GM12878 (cell line): ENCODE data around the gene CRTC1. TPM values are rescaled to one million over a fixed set of nuclear protein-coding genes. Genes with fewer than 3 reads are reported as not detected.

Experiments used
- ATAC-seq: fragments of 200-7000 bp; cut with Tn5 transposase; 3 replicates; pipeline ENCODE4 v1.9.1; 2020; ENCODE audit warnings: mild to moderate bottlenecking, moderate library complexity
- BruUV-seq: library from RNA; stranded (reverse); fragments of 400-500 nt; replicated peaks from 2 replicates; lab custom pipeline; 2021; lab: Mats Ljungman, UMichigan
- CTCF ChIA-PET: fragments of 300-600 bp; sonication (Branson Sonifier 250); formaldehyde crosslinking; extraction: SDS; loops from one replicate; lab custom pipeline; 2021; ENCODE audit warnings: inconsistent platforms; lab: Yijun Ruan, JAX
- POLR2A ChIA-PET: fragments of 350-600 bp; formaldehyde crosslinking; extraction: SDS; loops from one replicate; lab custom pipeline; 2021; ENCODE audit warnings: inconsistent platforms; lab: Charles Lee
- RAD21 ChIA-PET: fragments of 300-600 bp; sonication (Branson Sonifier 250); formaldehyde crosslinking; loops from one replicate; lab custom pipeline; 2023; ENCODE audit warnings: antibody characterized with exemption; ENCODE audit not compliant: unreplicated experiment; lab: Charles Lee
- SMC1A ChIA-PET: fragments of 300-600 bp; sonication (Branson Sonifier 250); formaldehyde crosslinking; loops from one replicate; lab custom pipeline; 2023; ENCODE audit not compliant: unreplicated experiment, uncharacterized antibody; lab: Charles Lee
- DNase-seq: peaks from one replicate; pipeline ENCODE4 v3.0.0-alpha.2; 2011; ENCODE audit warnings: low read depth, low spot score
- FAIRE-seq: peaks from 3 replicates; lab custom pipeline; 2011; peaks lifted over from hg19 to GRCh38; lab: Jason Lieb, UNC
- H2AFZ ChIP-seq: 2 replicates; pipeline ENCODE4 v1.6.0; 2011; ENCODE audit warnings: low read depth, low read length, control low read depth; ENCODE audit not compliant: control insufficient read depth
- H3K27ac ChIP-seq: 2 replicates; pipeline ENCODE4 v1.5.1; 2011; ENCODE audit warnings: control low read depth; ENCODE audit not compliant: control insufficient read depth, insufficient read depth
- H3K27me3 ChIP-seq, 2 experiments: replicated peaks in 1 of 2; 2 replicates each; pipeline versions ENCODE4 v1.6.0 to v1.6.1; 2011; ENCODE audit warnings: low read length in 1 of 2; ENCODE audit not compliant: control insufficient read depth in 2 of 2, insufficient read depth in 2 of 2
- H3K36me3 ChIP-seq, 2 experiments: 2 replicates each; pipeline ENCODE4 v1.5.1; 2011; ENCODE audit warnings: low read length in 1 of 2; ENCODE audit not compliant: control insufficient read depth in 2 of 2, insufficient read depth in 2 of 2
- H3K4me1 ChIP-seq: 2 replicates; pipeline ENCODE4 v1.6.1; 2011; ENCODE audit warnings: mild to moderate bottlenecking, low read length, moderate library complexity, mixed read lengths; ENCODE audit not compliant: control insufficient read depth, insufficient read depth
- H3K4me2 ChIP-seq: 2 replicates; pipeline ENCODE4 v1.6.0; 2011; ENCODE audit warnings: control low read depth; ENCODE audit not compliant: control insufficient read depth, insufficient read depth
- H3K4me3 ChIP-seq: fragments of 200-600 bp; sonication (generic); 2 replicates; pipeline ENCODE4 v1.5.1; 2016
- H3K79me2 ChIP-seq: 2 replicates; pipeline ENCODE4 v1.6.0; 2011; ENCODE audit warnings: low read length; ENCODE audit not compliant: control insufficient read depth, insufficient read depth
- H3K9ac ChIP-seq: 2 replicates; pipeline ENCODE4 v1.8.0; 2011; ENCODE audit warnings: low read length, control low read depth, mixed read lengths; ENCODE audit not compliant: control insufficient read depth, insufficient read depth
- H3K9me3 ChIP-seq: replicated peaks from 3 replicates; pipeline ENCODE4 v1.5.1; 2011; ENCODE audit warnings: mild to moderate bottlenecking, low read length; ENCODE audit not compliant: control insufficient read depth, insufficient read depth
- H4K20me1 ChIP-seq: 2 replicates; pipeline ENCODE4 v1.6.0; 2011; ENCODE audit not compliant: control insufficient read depth, insufficient read depth
- BHLHE40 ChIP-seq, 2 experiments: fragments of 450-650 bp in 1 of 2; IDR thresholded peaks; 2 replicates each; pipeline ENCODE4 v1.6.1; 2011 to 2017; ENCODE audit warnings: low read depth in 2 of 2, borderline replicate concordance in 1 of 2, improper control_type of control experiment in 1 of 2, low read length in 1 of 2, mild to moderate bottlenecking in 1 of 2
- BRCA1 ChIP-seq: IDR thresholded peaks from 2 replicates; pipeline ENCODE4 v1.6.1; 2011; ENCODE audit warnings: low read depth, low read length, improper control_type of control experiment
- CEBPB ChIP-seq, 2 experiments: fragments of 150-350 bp in 1 of 2; IDR thresholded peaks; 2 replicates each; pipeline ENCODE4 v1.6.1; 2012 to 2014; ENCODE audit warnings: low read depth in 2 of 2, low read length in 2 of 2, borderline replicate concordance in 1 of 2, inconsistent platforms in 1 of 2
- CREM ChIP-seq: IDR thresholded peaks from 2 replicates; pipeline ENCODE4 v1.6.1; 2014; ENCODE audit warnings: antibody characterized with exemption, low read depth
- EGR1 ChIP-seq, 2 experiments: IDR thresholded peaks; 1 replicate in 1 of 2; 2 replicates in 1 of 2; pipeline ENCODE4 v1.6.1; 2011 to 2012; ENCODE audit warnings: low read depth in 2 of 2, low read length in 2 of 2, borderline replicate concordance in 1 of 2, mild to moderate bottlenecking in 1 of 2, moderate library complexity in 1 of 2
- NFXL1 ChIP-seq: fragments of 450-650 bp; IDR thresholded peaks from 2 replicates; pipeline ENCODE4 v1.6.1; 2017; ENCODE audit warnings: antibody characterized with exemption, mild to moderate bottlenecking, borderline replicate concordance
- NKRF ChIP-seq: fragments of 450-650 bp; conservative IDR thresholded peaks from 2 replicates; pipeline ENCODE4 v1.6.1; 2017; ENCODE audit warnings: mild to moderate bottlenecking, moderate library complexity
- PRDM15 ChIP-seq: fragments of 450-650 bp; formaldehyde crosslinking; IDR thresholded peaks from 2 replicates; pipeline ENCODE4 v1.4.0; 2020; ENCODE audit warnings: mild to moderate bottlenecking, moderate library complexity
- RELA ChIP-seq: fragments of 450-650 bp; IDR thresholded peaks from 2 replicates; pipeline ENCODE4 v1.8.0; 2014; ENCODE audit warnings: borderline replicate concordance; ENCODE audit not compliant: partially characterized antibody
- REST ChIP-seq: IDR thresholded peaks from 2 replicates; pipeline ENCODE4 v1.6.1; 2012; ENCODE audit warnings: mild to moderate bottlenecking, low read depth, low read length
- ZNF622 ChIP-seq: fragments of 450-650 bp; IDR thresholded peaks from 2 replicates; pipeline ENCODE4 v1.6.1; 2017; ENCODE audit warnings: mild to moderate bottlenecking, inconsistent platforms
- WGBS: methylation state at CpG from one replicate; pipeline ENCODE4 v1.1.6; 2016; ENCODE audit warnings: low lambda C conversion rate; ENCODE audit not compliant: insufficient replicate concordance, insufficient coverage; ENCODE audit errors: missing lambda C conversion rate; 5-methylcytosine and 5-hydroxymethylcytosine counted together
- in situ Hi-C: fragments of 300-500 bp; cut with MboI; formaldehyde crosslinking; loops from 9 replicates; pipeline ENCODE4 v1.14.3; 2018; ENCODE audit warnings: mixed read lengths
- intact Hi-C: fragments of 100-400 bp; cut with micrococcal nuclease; formaldehyde crosslinking; loops from one replicate; pipeline ENCODE4 v1.14.2; 2022; ENCODE audit not compliant: unreplicated experiment
- polyA plus RNA-seq, 11 experiments: library from polyadenylated mRNA; depleted of rRNA in 4 of 11; unstranded in 6 of 11; stranded (reverse) in 5 of 11; fragments of >200 nt; fragmentation: Nextera tagmentation in 4 of 11; fragmentation: Illumina TruSeq in 1 of 11; extraction: Ambion mirVana in 4 of 11; extraction: Trizol in 1 of 11; gene quantifications; 1 replicate in 1 of 11; 2 replicates in 10 of 11; pipeline versions ENCODE4 v1.2.1 to v1.2.3, GENCODE V29; 2011 to 2016; ENCODE audit warnings: inconsistent platforms in 2 of 11, missing spikeins in 2 of 11, low read depth in 1 of 11
- total RNA-seq, 4 experiments: library from RNA; depleted of rRNA in 3 of 4; stranded (reverse); fragments of >200 nt in 3 of 4; fragmentation: Illumina TruSeq in 1 of 4; extraction: Trizol in 1 of 4; gene quantifications; 2 replicates each; pipeline versions ENCODE4 v1.2.1 to v1.2.3, GENCODE V29; 2013 to 2021

Gene CRTC1
- total and polyA plus RNA-seq, 10 of the 15 experiments (the other 5 are each of a cell fraction or from before 2014, with no cell fraction given), result 0.02 to 4.6 (median 1.1) TPM; not detected in 1

- no TSS peak for BruUV-seq
- Histone ChIP-seq H2AFZ (no peak overlapping the region), H3K79me2 (no peaks in the 10 kb centered on the region), H3K27ac (no peak overlapping the region), H3K4me2 (no peak overlapping the region), H3K9me3 (no peaks in the 10 kb centered on the region), H3K4me3 (no peak overlapping the region), H3K9ac (no peak overlapping the region), H3K4me1 (no peaks in the 10 kb centered on the region), H3K36me3 (no peaks in the 10 kb centered on the region), H3K27me3 (no peaks in the 10 kb centered on the region), H4K20me1 (no peaks in the 10 kb centered on the region)
- TF ChIP-seq REST, result no peak
- no peak for TF ChIP-seq CREM
- no peak for TF ChIP-seq NFXL1
- no peak for TF ChIP-seq BHLHE40 (IDR thresholded peaks at IDR 0.05; ENCODE audit: borderline replicate concordance in 1 of 2, low read depth in 2 of 2, low read length in 1 of 2)
- no peak for TF ChIP-seq BRCA1
- no peak for TF ChIP-seq ZNF622
- no peak for TF ChIP-seq RELA
- no peak for TF ChIP-seq PRDM15
- no peak for TF ChIP-seq NKRF
- no peak for TF ChIP-seq CEBPB (IDR thresholded peaks at IDR 0.05; ENCODE audit: borderline replicate concordance in 1 of 2, low read depth in 2 of 2, low read length in 2 of 2)
- TF ChIP-seq EGR1 (IDR thresholded peaks at IDR 0.05; ENCODE audit: borderline replicate concordance in 1 of 2, low read depth in 2 of 2, low read length in 2 of 2), result no peak
- ChIA-PET CTCF (no interaction called here), RAD21 (no interaction called here), SMC1A (no interaction called here), POLR2A (no interaction called here)
- FAIRE-seq (no peak), DNase-seq (no peak), ATAC-seq (no peak)
- intact Hi-C loops, result no loop called here
- in situ Hi-C loops, result no loop called here
- WGBS, result 48% methylated on average over 25 of the region's 25 CpGs
These were observed 25.2 kb downstream of the CRTC1 start for GRCh38 chr19:18708452-18709231.
